Measurements from ENCODE around the gene CTNNA1. TPM values are rescaled to one million over a fixed set of nuclear protein-coding genes. Genes with fewer than 3 reads are reported as not detected.
"Not testable (repeated sequence)": the region's sequence is repeated elsewhere in the genome, so short reads cannot be mapped to it uniquely, and the experiment has no call there.

Gene CTNNA1
- polyA plus RNA-seq, 3 donors = 56.6 to 84.5 (median 66.2) TPM

- no peak overlapping the region for H2AFZ ChIP-seq (ENCODE audit: insufficient read depth, low read depth, low read length, poor library complexity, severe bottlenecking)
- H3K4me2 ChIP-seq (replicated peaks; ENCODE audit: extremely low read depth, low read length, poor library complexity, severe bottlenecking) = no peak overlapping the region
- H3K79me2 ChIP-seq (ENCODE audit: insufficient read depth, low read length) = peaks cover 93% of the 10 kb centered on the region
- Mint-ChIP-seq H3K27me3 (ENCODE audit: low read depth in 3 of 3) (peaks cover 0 to 2% (median 1%) of the 10 kb centered on the region in 3 donors), H3K36me3 (peaks cover 44 to 62% of the 10 kb centered on the region in 2 donors), H3K27ac (no peak overlapping the region), H3K4me1 (peaks cover 13% of the 10 kb centered on the region), H3K4me3 (no peak overlapping the region), H3K9me3 (peaks cover 0 to 8% (median 3%) of the 10 kb centered on the region in 7 donors)
- no peaks in the 10 kb centered on the region for H3K27me3 ChIP-seq (ENCODE audit: control insufficient read depth in 2 of 2, insufficient read depth in 2 of 2, low read length in 2 of 2)
- intact Hi-C loops (cut with micrococcal nuclease) = no loop called here
- H3K36me3 ChIP-seq (replicated peaks in 1 of 2; ENCODE audit: control insufficient read depth in 1 of 2, insufficient read depth in 2 of 2, low read length in 2 of 2) = peaks cover 13 to 29% of the 10 kb centered on the region in 2 donors
- H3K9ac ChIP-seq (ENCODE audit: insufficient read depth, low read length, poor library complexity, severe bottlenecking) = no peak overlapping the region
- 100% methylated on average over 3 of the region's 11 CpGs for WGBS (ENCODE audit: insufficient coverage)
- H3K4me3 ChIP-seq (replicated peaks in 1 of 3; ENCODE audit: low read depth in 2 of 3, low read length in 3 of 3) = no peak overlapping the region
- TF ChIP-seq CTCF (IDR thresholded peaks at IDR 0.05) = no peak
- H4K20me1 ChIP-seq (ENCODE audit: insufficient read depth, low read length) = peaks cover 93% of the 10 kb centered on the region
- no peak for DNase-seq
- H3K9me3 ChIP-seq (replicated peaks in 1 of 2; ENCODE audit: control insufficient read depth in 1 of 2, insufficient read depth in 1 of 2, low read length in 2 of 2) = no peaks in the 10 kb centered on the region
- H3K4me1 ChIP-seq (ENCODE audit: control insufficient read depth in 1 of 2, insufficient read depth in 2 of 2, low read length in 2 of 2) = no peaks in the 10 kb centered on the region
- H3K27ac ChIP-seq (ENCODE audit: low read depth in 1 of 2, low read length in 2 of 2) = no peak overlapping the region
Measured at GRCh38 chr5:138760448-138761110, 7.4 kb downstream of the CTNNA1 start.

- H3K9ac ChIP-seq (ENCODE audit: insufficient read depth, low read length, poor library complexity, severe bottlenecking); H3K4me3 Mint-ChIP-seq; H3K4me3 ChIP-seq (replicated peaks in 1 of 3; ENCODE audit: low read depth in 2 of 3, low read length in 3 of 3); H3K4me1 ChIP-seq (ENCODE audit: control insufficient read depth in 1 of 2, insufficient read depth in 2 of 2, low read length in 2 of 2); H3K27me3 Mint-ChIP-seq (ENCODE audit: low read depth in 3 of 3); H3K9me3 Mint-ChIP-seq; H3K4me2 ChIP-seq (replicated peaks; ENCODE audit: extremely low read depth, low read length, poor library complexity, severe bottlenecking); DNase-seq; H2AFZ ChIP-seq (ENCODE audit: insufficient read depth, low read depth, low read length, poor library complexity, severe bottlenecking); H3K9me3 ChIP-seq (replicated peaks in 1 of 2; ENCODE audit: control insufficient read depth in 1 of 2, insufficient read depth in 1 of 2, low read length in 2 of 2); intact Hi-C loops (cut with micrococcal nuclease); H3K27me3 ChIP-seq (ENCODE audit: control insufficient read depth in 2 of 2, insufficient read depth in 2 of 2, low read length in 2 of 2); H3K27ac ChIP-seq (ENCODE audit: low read depth in 1 of 2, low read length in 2 of 2): not testable (repeated sequence)
- 0% methylated on average over 2 of the region's 7 CpGs for WGBS (ENCODE audit: insufficient coverage)
- peaks cover 12 to 29% of the 10 kb centered on the region in 2 donors for H3K36me3 ChIP-seq (replicated peaks in 1 of 2; ENCODE audit: control insufficient read depth in 1 of 2, insufficient read depth in 2 of 2, low read length in 2 of 2)
- peaks cover 92% of the 10 kb centered on the region for H3K79me2 ChIP-seq (ENCODE audit: insufficient read depth, low read length)
- Mint-ChIP-seq H3K4me1 (peaks cover 17% of the 10 kb centered on the region), H3K36me3 (peaks cover 44 to 56% of the 10 kb centered on the region in 2 donors), H3K27ac (peak overlapping the region in 2 of 7 donors; percentile 4 to 57)
- H4K20me1 ChIP-seq (ENCODE audit: insufficient read depth, low read length) = peaks cover 93% of the 10 kb centered on the region
Measured at GRCh38 chr5:138761115-138761514, 7.9 kb downstream of the CTNNA1 start.

- H3K27me3 ChIP-seq (ENCODE audit: control insufficient read depth in 2 of 2, insufficient read depth in 2 of 2, low read length in 2 of 2); H3K9me3 ChIP-seq (replicated peaks in 1 of 2; ENCODE audit: control insufficient read depth in 1 of 2, insufficient read depth in 1 of 2, low read length in 2 of 2); intact Hi-C loops (cut with micrococcal nuclease); H3K9ac ChIP-seq (ENCODE audit: insufficient read depth, low read length, poor library complexity, severe bottlenecking); H3K4me1 ChIP-seq (ENCODE audit: control insufficient read depth in 1 of 2, insufficient read depth in 2 of 2, low read length in 2 of 2); DNase-seq; H3K27ac ChIP-seq (ENCODE audit: low read depth in 1 of 2, low read length in 2 of 2); H3K4me3 Mint-ChIP-seq; H3K27me3 Mint-ChIP-seq (ENCODE audit: low read depth in 3 of 3); H2AFZ ChIP-seq (ENCODE audit: insufficient read depth, low read depth, low read length, poor library complexity, severe bottlenecking); H3K4me2 ChIP-seq (replicated peaks; ENCODE audit: extremely low read depth, low read length, poor library complexity, severe bottlenecking); H3K4me3 ChIP-seq (replicated peaks in 1 of 3; ENCODE audit: low read depth in 2 of 3, low read length in 3 of 3); H3K9me3 Mint-ChIP-seq: not testable (repeated sequence)
- H3K36me3 ChIP-seq (replicated peaks in 1 of 2; ENCODE audit: control insufficient read depth in 1 of 2, insufficient read depth in 2 of 2, low read length in 2 of 2) = peaks cover 12 to 29% of the 10 kb centered on the region in 2 donors
- peaks cover 18% of the 10 kb centered on the region for H3K4me1 Mint-ChIP-seq
- 98% methylated on average over 4 of the region's 6 CpGs for WGBS (ENCODE audit: insufficient coverage)
- peaks cover 42 to 52% of the 10 kb centered on the region in 2 donors for H3K36me3 Mint-ChIP-seq
- H4K20me1 ChIP-seq (ENCODE audit: insufficient read depth, low read length) = peaks cover 93% of the 10 kb centered on the region
- H3K79me2 ChIP-seq (ENCODE audit: insufficient read depth, low read length) = peaks cover 92% of the 10 kb centered on the region
- H3K27ac Mint-ChIP-seq = peak overlapping the region in 1 of 7 donors; percentile 39
Measured at GRCh38 chr5:138761670-138762069, 8.4 kb downstream of the CTNNA1 start.

All from CD14-positive monocyte (primary cell).